Kidney (tissue), 14 donors: ENCODE measurements around the gene TTLL9. TPM values are rescaled to one million over a fixed set of nuclear protein-coding genes. Genes with fewer than 3 reads are reported as not detected.

ENCODE experiments used
- DNase-seq, 5 donors: peaks; one replicate each; pipeline ENCODE4 v3.0.0-alpha.2; 2013 to 2020
- FAIRE-seq: peaks from 2 replicates; lab custom pipeline; 2012; peaks lifted over from hg19 to GRCh38; lab: Jason Lieb, UNC
- H3K27ac ChIP-seq, 2 donors: one replicate each; pipeline ENCODE4 v1.7.0; 2013; ENCODE audit warnings: low read depth in 2 of 2, low read length in 2 of 2, inconsistent platforms in 1 of 2
- H3K27me3 ChIP-seq: one replicate; pipeline ENCODE4 v1.7.1; 2013; ENCODE audit warnings: low read length, inconsistent platforms; ENCODE audit not compliant: control insufficient read depth, insufficient read depth
- H3K36me3 ChIP-seq, 3 donors: one replicate each; pipeline versions ENCODE4 v1.7.0 to v1.7.1; 2013; ENCODE audit warnings: low read length in 3 of 3, control low read depth in 1 of 3, inconsistent platforms in 1 of 3; ENCODE audit not compliant: insufficient read depth in 3 of 3, control insufficient read depth in 2 of 3
- H3K4me1 ChIP-seq, 3 donors: one replicate each; pipeline versions ENCODE4 v1.7.0 to v1.7.1; 2013; ENCODE audit warnings: low read length in 3 of 3, inconsistent platforms in 1 of 3, low read depth in 1 of 3; ENCODE audit not compliant: control insufficient read depth in 2 of 3, insufficient read depth in 2 of 3
- H3K4me3 ChIP-seq, 3 donors: one replicate each; pipeline versions ENCODE4 v1.7.0 to v1.8.1; 2013; ENCODE audit warnings: low read length in 3 of 3, control low read depth in 1 of 3, inconsistent platforms in 1 of 3
- H3K9ac ChIP-seq, 3 donors: one replicate each; pipeline versions ENCODE4 v1.7.0 to v1.7.1; 2013; ENCODE audit warnings: low read length in 3 of 3, control low read depth in 1 of 3, inconsistent platforms in 1 of 3
- H3K9me3 ChIP-seq, 3 donors: one replicate each; pipeline versions ENCODE4 v1.7.0 to v1.7.1; 2013; ENCODE audit warnings: low read length in 3 of 3, control low read depth in 1 of 3, inconsistent platforms in 1 of 3; ENCODE audit not compliant: control insufficient read depth in 2 of 3, insufficient read depth in 1 of 3
- intact Hi-C: fragments of 100-400 bp; cut with DNase I; formaldehyde crosslinking; loops from one replicate; pipeline ENCODE4 v1.11.1; 2022
- polyA plus RNA-seq: library from polyadenylated mRNA; stranded (reverse); fragments of 350-450 nt; fragmentation: Illumina TruSeq; extraction: RNeasy Lipid Tissue Mini Kit (QIAGEN cat#74804); gene quantifications from one replicate; pipeline ENCODE4 v1.2.3, GENCODE V29; 2014; ENCODE audit warnings: low read depth, low replicate concordance; ENCODE audit not compliant: insufficient read depth
- total RNA-seq: library from RNA; stranded (reverse); fragmentation: NEBNext Ultra II Directional; extraction: Animal tissue kit (Norgen Biotek cat#: 25700); gene quantifications from one replicate; pipeline ENCODE4 v1.2.1, GENCODE V29; 2021
- TF ChIP-seq, protein P1 (sequence below): IDR thresholded peaks from 3 replicates; pipeline ENCODE4 v1.5.1; 2012; ENCODE audit warnings: mild to moderate bottlenecking, moderate library complexity, borderline replicate concordance; ENCODE audit not compliant: insufficient read depth; ENCODE audit errors: extremely low read depth
- donor health status: control.
- donor health status: control.
- donor health status: control.
- donor health status: control.
- donor health status: control.
- donor health status: DM: yes; HTN: yes; CAD: no.
- donor health status: Normal renal cell carcinoma (clear cell type).

The TTLL9 gene
- total and polyA plus RNA-seq, 2 donors from 2014 or later = 0.82 to 1.9 TPM

DNA sequence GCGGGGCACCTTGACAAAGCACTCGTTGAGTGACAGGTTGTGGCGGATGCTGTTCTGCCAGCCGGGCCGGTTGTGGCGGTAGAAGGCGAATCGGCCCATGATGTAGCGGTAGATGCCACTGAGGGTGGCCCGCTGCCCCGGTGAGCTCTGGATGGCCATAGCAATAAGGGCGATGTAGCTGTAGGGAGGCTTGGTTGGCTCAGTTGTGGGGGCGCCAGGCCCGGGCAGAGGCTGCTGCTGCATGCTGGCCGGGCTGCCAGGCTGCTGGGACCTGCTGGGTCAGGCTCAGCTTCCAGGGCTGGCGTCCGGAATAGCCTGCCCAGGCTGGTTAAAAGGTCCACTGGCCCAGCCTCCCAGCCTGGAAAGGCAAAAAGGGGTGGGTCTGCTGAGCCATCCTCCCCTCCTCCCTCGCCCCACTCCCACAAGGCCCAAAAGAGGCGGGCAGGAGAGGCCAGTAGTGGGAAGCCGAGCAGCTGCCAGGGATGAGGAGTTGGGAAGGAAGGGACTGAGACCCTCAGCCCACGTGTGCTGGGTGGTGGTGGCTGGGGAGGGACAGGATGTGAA is 25.1 kb upstream of the TTLL9 start, which contains the start of gene FOXS1:
Gene FOXS1 (minus strand): TSS at position 305 of the 564 bp plus-strand sequence. CDS start 62 bp downstream, at position 243.
- Histone ChIP-seq H3K4me3 (peak within 1 kb of the TSS in 2 of 3 donors; percentile 26 to 55), H3K27ac (peak within 1 kb of the TSS; percentile 43 to 60), H3K9ac (no peak within 1 kb of the TSS), H3K36me3 (no peaks in the 10 kb centered on the region), H3K9me3 (no peaks in the 10 kb centered on the region), H3K27me3 (peaks cover 3% of the 10 kb centered on the region), H3K4me1 (peaks cover 0 to 18% (median 6%) of the 10 kb centered on the region in 3 donors)
- FAIRE-seq = no peak
- TF ChIP-seq, protein P1, sequence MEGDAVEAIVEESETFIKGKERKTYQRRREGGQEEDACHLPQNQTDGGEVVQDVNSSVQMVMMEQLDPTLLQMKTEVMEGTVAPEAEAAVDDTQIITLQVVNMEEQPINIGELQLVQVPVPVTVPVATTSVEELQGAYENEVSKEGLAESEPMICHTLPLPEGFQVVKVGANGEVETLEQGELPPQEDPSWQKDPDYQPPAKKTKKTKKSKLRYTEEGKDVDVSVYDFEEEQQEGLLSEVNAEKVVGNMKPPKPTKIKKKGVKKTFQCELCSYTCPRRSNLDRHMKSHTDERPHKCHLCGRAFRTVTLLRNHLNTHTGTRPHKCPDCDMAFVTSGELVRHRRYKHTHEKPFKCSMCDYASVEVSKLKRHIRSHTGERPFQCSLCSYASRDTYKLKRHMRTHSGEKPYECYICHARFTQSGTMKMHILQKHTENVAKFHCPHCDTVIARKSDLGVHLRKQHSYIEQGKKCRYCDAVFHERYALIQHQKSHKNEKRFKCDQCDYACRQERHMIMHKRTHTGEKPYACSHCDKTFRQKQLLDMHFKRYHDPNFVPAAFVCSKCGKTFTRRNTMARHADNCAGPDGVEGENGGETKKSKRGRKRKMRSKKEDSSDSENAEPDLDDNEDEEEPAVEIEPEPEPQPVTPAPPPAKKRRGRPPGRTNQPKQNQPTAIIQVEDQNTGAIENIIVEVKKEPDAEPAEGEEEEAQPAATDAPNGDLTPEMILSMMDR = no peak
- intact Hi-C loops = no loop called here
- DNase-seq = peak; percentile 78 to 94 (median 82)

DNA sequence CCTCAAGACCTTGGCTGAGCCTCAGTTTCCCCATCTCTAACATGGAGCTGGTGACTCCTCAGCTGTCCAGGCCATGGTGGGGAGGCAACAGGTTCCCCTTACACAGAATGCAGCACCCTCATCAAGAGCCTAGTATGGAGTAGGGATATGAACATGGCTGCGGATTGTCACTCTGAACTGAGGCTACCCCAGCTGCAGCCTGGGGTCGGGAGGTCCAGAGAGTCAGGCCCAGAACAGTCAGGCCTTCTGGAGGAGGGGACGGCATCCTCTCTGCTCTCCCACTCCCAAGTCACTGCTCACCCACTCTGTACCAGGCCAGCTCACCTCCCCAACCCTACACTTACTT is 23.7 kb upstream of the TTLL9 start:
- FAIRE-seq = no peak
- Histone ChIP-seq H3K27ac (no peak overlapping the region), H3K27me3 (peaks cover 3% of the 10 kb centered on the region), H3K9me3 (no peaks in the 10 kb centered on the region), H3K9ac (no peak overlapping the region), H3K36me3 (no peaks in the 10 kb centered on the region), H3K4me3 (no peak overlapping the region), H3K4me1 (peaks cover 0 to 14% (median 6%) of the 10 kb centered on the region in 3 donors)
- TF ChIP-seq, protein P1 = no peak
- intact Hi-C loops = no loop called here
- DNase-seq = no peak

DNA sequence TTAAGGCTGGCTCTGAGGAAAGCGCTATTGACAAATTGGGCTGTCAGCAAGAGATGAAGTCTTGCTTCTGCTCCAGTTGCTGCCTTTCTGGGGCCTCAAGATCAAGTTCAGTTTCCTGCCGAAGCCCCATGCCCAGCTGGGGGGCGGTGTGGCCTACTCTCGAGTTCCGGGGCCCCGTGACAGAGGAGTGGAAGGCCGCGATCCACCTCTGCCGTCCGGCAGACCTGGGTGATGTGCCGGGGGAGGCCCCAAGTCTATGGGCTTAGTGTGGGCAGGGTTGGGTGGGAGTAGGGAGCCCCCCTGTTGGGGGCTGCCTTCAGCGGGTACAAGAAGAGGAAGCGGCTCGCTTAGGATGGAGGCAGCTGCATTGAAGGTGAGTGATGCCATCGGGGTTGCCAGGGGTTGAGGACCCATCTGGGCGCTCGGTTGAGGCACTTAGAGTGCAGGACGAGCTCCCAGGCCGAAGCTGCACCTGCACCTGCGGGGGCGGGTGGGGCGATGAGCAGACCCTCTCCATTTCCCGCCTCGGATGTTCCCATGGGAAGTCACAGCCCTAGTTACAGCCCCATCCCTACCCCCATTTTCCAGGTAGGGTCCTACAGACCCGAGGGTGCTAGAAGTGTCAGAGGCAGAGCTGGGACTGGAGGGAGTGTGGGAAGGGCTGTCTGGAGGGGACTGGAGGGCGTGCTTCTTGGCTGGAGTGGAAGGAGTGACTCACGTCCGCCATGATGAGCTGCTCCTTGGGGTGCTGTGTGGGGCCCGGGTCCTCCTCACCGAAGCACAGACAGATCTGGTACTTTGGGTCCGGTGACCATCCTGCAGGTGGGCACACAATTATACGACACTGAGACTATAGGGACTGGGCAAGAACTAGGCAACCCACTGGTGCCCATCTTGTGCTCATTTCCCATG is 22.1 kb upstream of the TTLL9 start:
- H3K27ac ChIP-seq = no peak overlapping the region
- no peaks in the 10 kb centered on the region for H3K36me3 ChIP-seq
- no peaks in the 10 kb centered on the region for H3K9me3 ChIP-seq
- no peak for DNase-seq
- peaks cover 3% of the 10 kb centered on the region for H3K27me3 ChIP-seq
- H3K4me1 ChIP-seq = peaks cover 0 to 6% (median 2%) of the 10 kb centered on the region in 3 donors
- no peak overlapping the region for H3K9ac ChIP-seq
- H3K4me3 ChIP-seq = no peak overlapping the region
- intact Hi-C loops = no loop called here
- no peak for FAIRE-seq
- TF ChIP-seq, protein P1 = no peak
